Measurements from ENCODE around the gene ATP10B.

GRCh38 chr5:160641405-160641804 lies 210.6 kb downstream of the ATP10B start:
- TF ChIP-seq CTCF (IDR thresholded peaks at IDR 0.05; ENCODE audit: insufficient read depth, low read length, poor library complexity, severe bottlenecking) (no peak), EZH2phosphoT487 (conservative IDR thresholded peaks at IDR 0.05; ENCODE audit: low read length) (no peak)
